Ascending aorta (tissue), 2 donors: ENCODE measurements around the gene REV3L. TPM values are rescaled to one million over a fixed set of nuclear protein-coding genes. Genes with fewer than 3 reads are reported as not detected.

Experiments
- DNase-seq, 2 donors: peaks; one replicate each; pipeline ENCODE4 v3.0.0-alpha.2; 2019; ENCODE audit warnings: low spot score in 2 of 2
- H3K27ac ChIP-seq, 2 donors: fragments of 200-600 bp; sonication (generic); one replicate each; pipeline ENCODE4 v1.5.1; 2016 to 2017; ENCODE audit warnings: mild to moderate bottlenecking in 1 of 2
- H3K27me3 ChIP-seq: fragments of 200-600 bp; sonication (generic); one replicate; pipeline ENCODE4 v1.5.1; 2017
- H3K36me3 ChIP-seq, 2 donors: fragments of 200-600 bp; sonication (generic); one replicate each; pipeline ENCODE4 v1.5.1; 2016
- H3K4me1 ChIP-seq, 2 donors: fragments of 200-600 bp; sonication (generic); one replicate each; pipeline ENCODE4 v1.5.1; 2016 to 2017; ENCODE audit warnings: mild to moderate bottlenecking in 1 of 2
- H3K4me3 ChIP-seq, 2 donors: fragments of 200-600 bp; sonication (generic); one replicate each; pipeline ENCODE4 v1.5.1; 2016 to 2017; ENCODE audit warnings: mild to moderate bottlenecking in 1 of 2
- H3K9me3 ChIP-seq, 2 donors: fragments of 200-600 bp; sonication (generic); one replicate each; pipeline ENCODE4 v1.5.1; 2016
- CTCF ChIP-seq, 3 experiments: fragments of 200-600 bp in 2 of 3; fragments of 450-650 bp in 1 of 3; sonication (generic) in 2 of 3; IDR thresholded peaks; one replicate each; pipeline ENCODE4 v1.5.1; 2016 to 2019; ENCODE audit warnings: antibody characterized with exemption in 3 of 3, mild to moderate bottlenecking in 1 of 3, moderate library complexity in 1 of 3
- intact Hi-C: fragments of 100-400 bp; cut with DNase I; formaldehyde crosslinking; loops from one replicate; pipeline ENCODE4 v1.15.1; 2023
- total RNA-seq: library from RNA; depleted of rRNA; stranded (reverse); fragments of >200 nt; gene quantifications from one replicate; pipeline ENCODE4 v1.1.0, GENCODE V29; 2016

The REV3L gene
- total RNA-seq, 1 donor from 2014 or later, result 91.5 TPM

- H3K4me1 ChIP-seq, result peaks cover 0 to under 1% of the 10 kb centered on the region in 2 donors
- peaks cover 14 to 48% of the 10 kb centered on the region in 2 donors for H3K36me3 ChIP-seq
- H3K27ac ChIP-seq, result no peak overlapping the region
- intact Hi-C loops, result no loop called here
- H3K27me3 ChIP-seq, result no peaks in the 10 kb centered on the region
- no peaks in the 10 kb centered on the region for H3K9me3 ChIP-seq
- H3K4me3 ChIP-seq, result no peak overlapping the region
- DNase-seq, result no peak
- TF ChIP-seq CTCF (IDR thresholded peaks at IDR 0.05), result no peak
Observed at GRCh38 chr6:111265842-111266241, 217.2 kb downstream of the REV3L start.

GRCh38 chr6:111263837-111264236, 219.2 kb downstream of the REV3L start:
- TF ChIP-seq CTCF (IDR thresholded peaks at IDR 0.05), result no peak
- Histone ChIP-seq H3K36me3 (peaks cover 14 to 33% of the 10 kb centered on the region in 2 donors), H3K4me1 (peaks cover 0 to 11% of the 10 kb centered on the region in 2 donors), H3K4me3 (no peak overlapping the region), H3K27ac (no peak overlapping the region), H3K9me3 (no peaks in the 10 kb centered on the region), H3K27me3 (no peaks in the 10 kb centered on the region)
- DNase-seq, result no peak
- intact Hi-C loops, result no loop called here

GRCh38 chr6:111260570-111261298, 222.3 kb downstream of the REV3L start:
- H3K4me1 ChIP-seq, result peaks cover 0 to 11% of the 10 kb centered on the region in 2 donors
- H3K27ac ChIP-seq, result no peak overlapping the region
- H3K4me3 ChIP-seq, result peak overlapping the region in 1 of 2 donors; percentile 90
- intact Hi-C loops, result no loop called here
- H3K36me3 ChIP-seq, result peaks cover 8 to 12% of the 10 kb centered on the region in 2 donors
- no peak for DNase-seq
- no peak for TF ChIP-seq CTCF (IDR thresholded peaks at IDR 0.05)
- no peaks in the 10 kb centered on the region for H3K27me3 ChIP-seq
- H3K9me3 ChIP-seq, result no peaks in the 10 kb centered on the region

GRCh38 chr6:111259089-111259831, 223.8 kb downstream of the REV3L start:
- intact Hi-C loops, result loop anchor here (1.0 to 5.0 kb wide), 6 partner anchors 28 to 782 kb away; no protein-coding TSS in a partner anchor
- H3K4me3 ChIP-seq, result peak overlapping the region; percentile 63 to 90
- TF ChIP-seq CTCF (IDR thresholded peaks at IDR 0.05), result peak; percentile 92 to 96 (median 94)
- no peaks in the 10 kb centered on the region for H3K9me3 ChIP-seq
- H3K27me3 ChIP-seq, result no peaks in the 10 kb centered on the region
- peaks cover 0 to 11% of the 10 kb centered on the region in 2 donors for H3K4me1 ChIP-seq
- H3K27ac ChIP-seq, result peak overlapping the region; percentile 78 to 87
- DNase-seq, result peak; percentile 96 to 99
- peaks cover under 1 to 1% of the 10 kb centered on the region in 2 donors for H3K36me3 ChIP-seq

- no peaks in the 10 kb centered on the region for H3K36me3 ChIP-seq
- H3K4me3 ChIP-seq, result peak overlapping the region; percentile 63 to 90
- peak overlapping the region in 1 of 2 donors; percentile 87 for H3K27ac ChIP-seq
- no peak for DNase-seq
- H3K27me3 ChIP-seq, result no peaks in the 10 kb centered on the region
- intact Hi-C loops, result loop anchor here (1.0 to 5.0 kb wide), 6 partner anchors 28 to 782 kb away; no protein-coding TSS in a partner anchor
- H3K9me3 ChIP-seq, result no peaks in the 10 kb centered on the region
- TF ChIP-seq CTCF (IDR thresholded peaks at IDR 0.05), result no peak
- H3K4me1 ChIP-seq, result peaks cover 0 to 11% of the 10 kb centered on the region in 2 donors
Observed at GRCh38 chr6:111258615-111259088, 224.4 kb downstream of the REV3L start.
